Measurements from ENCODE around the gene LFNG. TPM values are rescaled to one million over a fixed set of nuclear protein-coding genes. Genes with fewer than 3 reads are reported as not detected.

Gene LFNG
- total and polyA plus RNA-seq, 9 of the 15 experiments (the other 6 are each of a cell fraction or from before 2014, with no cell fraction given), result 0.03 to 0.89 (median 0.25) TPM; not detected in 1

DNA sequence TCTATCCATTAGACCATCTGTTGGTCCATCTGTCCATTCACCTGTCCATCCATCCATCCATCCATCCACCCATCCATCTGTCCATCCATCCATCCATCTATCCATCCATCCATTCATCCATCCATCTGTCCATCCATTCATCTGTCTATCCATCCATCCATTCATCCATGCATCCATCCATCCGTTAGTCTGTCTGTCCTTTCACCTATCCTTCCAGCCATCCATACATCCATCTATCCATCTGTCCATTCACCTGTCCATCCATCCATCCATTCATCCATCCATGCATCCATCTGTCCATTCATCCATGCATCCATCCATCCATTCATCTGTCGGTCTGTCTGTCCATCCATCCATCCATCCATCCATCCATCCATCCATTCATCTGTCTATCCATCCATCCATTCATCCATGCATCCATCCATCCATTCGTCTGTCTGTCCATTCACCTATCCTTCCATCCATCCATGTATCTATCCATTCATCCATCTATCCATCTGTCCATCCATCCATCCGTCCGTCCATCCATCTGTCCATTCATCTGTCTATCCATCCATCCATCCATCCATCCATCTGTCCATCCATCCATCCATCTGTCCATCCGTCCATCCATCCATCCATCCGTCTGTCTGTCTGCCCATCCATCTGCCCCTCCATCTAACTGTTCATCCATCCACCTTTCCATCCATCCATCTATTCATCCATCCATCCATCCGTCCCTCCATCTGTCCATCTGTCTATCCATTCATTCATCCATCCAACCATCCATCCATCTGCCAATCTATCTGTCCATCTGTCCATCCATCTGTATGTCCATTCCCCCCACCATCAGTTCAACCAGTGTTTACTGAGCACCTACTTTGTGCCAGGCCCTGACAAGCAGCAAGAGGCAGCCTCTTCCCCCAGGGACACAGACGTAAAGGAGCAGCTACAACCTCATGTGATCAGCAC lies 4.8 kb upstream of the LFNG start (continued):
- TF ChIP-seq, protein P1, sequence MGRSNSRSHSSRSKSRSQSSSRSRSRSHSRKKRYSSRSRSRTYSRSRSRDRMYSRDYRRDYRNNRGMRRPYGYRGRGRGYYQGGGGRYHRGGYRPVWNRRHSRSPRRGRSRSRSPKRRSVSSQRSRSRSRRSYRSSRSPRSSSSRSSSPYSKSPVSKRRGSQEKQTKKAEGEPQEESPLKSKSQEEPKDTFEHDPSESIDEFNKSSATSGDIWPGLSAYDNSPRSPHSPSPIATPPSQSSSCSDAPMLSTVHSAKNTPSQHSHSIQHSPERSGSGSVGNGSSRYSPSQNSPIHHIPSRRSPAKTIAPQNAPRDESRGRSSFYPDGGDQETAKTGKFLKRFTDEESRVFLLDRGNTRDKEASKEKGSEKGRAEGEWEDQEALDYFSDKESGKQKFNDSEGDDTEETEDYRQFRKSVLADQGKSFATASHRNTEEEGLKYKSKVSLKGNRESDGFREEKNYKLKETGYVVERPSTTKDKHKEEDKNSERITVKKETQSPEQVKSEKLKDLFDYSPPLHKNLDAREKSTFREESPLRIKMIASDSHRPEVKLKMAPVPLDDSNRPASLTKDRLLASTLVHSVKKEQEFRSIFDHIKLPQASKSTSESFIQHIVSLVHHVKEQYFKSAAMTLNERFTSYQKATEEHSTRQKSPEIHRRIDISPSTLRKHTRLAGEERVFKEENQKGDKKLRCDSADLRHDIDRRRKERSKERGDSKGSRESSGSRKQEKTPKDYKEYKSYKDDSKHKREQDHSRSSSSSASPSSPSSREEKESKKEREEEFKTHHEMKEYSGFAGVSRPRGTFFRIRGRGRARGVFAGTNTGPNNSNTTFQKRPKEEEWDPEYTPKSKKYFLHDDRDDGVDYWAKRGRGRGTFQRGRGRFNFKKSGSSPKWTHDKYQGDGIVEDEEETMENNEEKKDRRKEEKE (IDR thresholded peaks at IDR 0.05; ENCODE audit: borderline replicate concordance in 1 of 2, control insufficient read depth in 1 of 2, low read depth in 2 of 2, low read length in 1 of 2), result no peak
- TF ChIP-seq POLR2B (IDR thresholded peaks at IDR 0.05; ENCODE audit: low read depth, partially characterized antibody) (no peak), BCOR (IDR thresholded peaks at IDR 0.05) (0 out of 2 replicates have a peak, but pooled peaks have one; percentile 24), NCOA4 (IDR thresholded peaks at IDR 0.05; ENCODE audit: partially characterized antibody) (no peak), KDM1A (IDR thresholded peaks at IDR 0.05) (peak; percentile 11 to 57; a peak in 3 of 4 replicates)
- TF ChIP-seq, protein P2, sequence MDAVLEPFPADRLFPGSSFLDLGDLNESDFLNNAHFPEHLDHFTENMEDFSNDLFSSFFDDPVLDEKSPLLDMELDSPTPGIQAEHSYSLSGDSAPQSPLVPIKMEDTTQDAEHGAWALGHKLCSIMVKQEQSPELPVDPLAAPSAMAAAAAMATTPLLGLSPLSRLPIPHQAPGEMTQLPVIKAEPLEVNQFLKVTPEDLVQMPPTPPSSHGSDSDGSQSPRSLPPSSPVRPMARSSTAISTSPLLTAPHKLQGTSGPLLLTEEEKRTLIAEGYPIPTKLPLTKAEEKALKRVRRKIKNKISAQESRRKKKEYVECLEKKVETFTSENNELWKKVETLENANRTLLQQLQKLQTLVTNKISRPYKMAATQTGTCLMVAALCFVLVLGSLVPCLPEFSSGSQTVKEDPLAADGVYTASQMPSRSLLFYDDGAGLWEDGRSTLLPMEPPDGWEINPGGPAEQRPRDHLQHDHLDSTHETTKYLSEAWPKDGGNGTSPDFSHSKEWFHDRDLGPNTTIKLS (IDR thresholded peaks at IDR 0.05; ENCODE audit: borderline replicate concordance, low read depth), result no peak
